Mucosa of descending colon (tissue), 3 donors: ENCODE data around the gene PSMD6. TPM values are rescaled to one million over a fixed set of nuclear protein-coding genes. Genes with fewer than 3 reads are reported as not detected.

Source experiments
- ATAC-seq: fragments of 200-7000 bp; cut with Tn5 transposase; one replicate; pipeline ENCODE4 v1.9.1; 2020; ENCODE audit warnings: mild to moderate bottlenecking, moderate library complexity
- DNase-seq, 3 donors: peaks; one replicate each; pipeline ENCODE4 v3.0.0-alpha.2; 2020
- H3K36me3 ChIP-seq: fragments of 200-600 bp; one replicate; pipeline ENCODE4 v1.8.0; 2021; ENCODE audit warnings: low read depth, mild to moderate bottlenecking
- H3K4me1 ChIP-seq: fragments of 200-600 bp; one replicate; pipeline ENCODE4 v1.8.0; 2021; ENCODE audit warnings: low read depth, mild to moderate bottlenecking
- H3K4me3 ChIP-seq: fragments of 200-600 bp; one replicate; pipeline ENCODE4 v1.8.0; 2021; ENCODE audit warnings: mild to moderate bottlenecking
- H3K9me3 ChIP-seq: fragments of 200-600 bp; one replicate; pipeline ENCODE4 v1.8.0; 2021; ENCODE audit warnings: mild to moderate bottlenecking
- CTCF ChIP-seq: fragments of 200-600 bp; IDR thresholded peaks from one replicate; pipeline ENCODE4 v1.8.0; 2022; ENCODE audit warnings: antibody characterized with exemption, mild to moderate bottlenecking
- intact Hi-C, 2 donors: fragments of 100-400 bp; cut with DNase I in 1 of 2; cut with micrococcal nuclease in 1 of 2; formaldehyde crosslinking; loops; one replicate each; pipeline versions ENCODE4 v1.11.0 to v1.11.1; 2022; cut with DNase I, micrococcal nuclease
- total RNA-seq, 3 donors: library from RNA; stranded (reverse); fragmentation: NEBNext Ultra II Directional in 2 of 3; extraction: Animal tissue kit (Norgen Biotek cat#: 25700) in 2 of 3; gene quantifications; one replicate each; pipeline versions ENCODE4 v1.2.1 to v1.2.4, GENCODE V29; 2021 to 2023
- donor health status: DM: no; HTN: no; CAD: no; lungs with moderate emphysema.
- donor health status: DM: no; HTN: no; CAD: no.
- donor health status: DM: no; HTN: yes; CAD: no.

The PSMD6 gene
- total RNA-seq, 3 donors from 2014 or later = 39.1 to 61.8 (median 57.5) TPM

- no peak overlapping the region for H3K4me3 ChIP-seq
- TF ChIP-seq CTCF = no peak
- DNase-seq = no peak
- no peaks in the 10 kb centered on the region for H3K9me3 ChIP-seq
- intact Hi-C loops = no loop called here
- H3K4me1 ChIP-seq = peaks cover 2% of the 10 kb centered on the region
- no peak for ATAC-seq
- H3K36me3 ChIP-seq = no peaks in the 10 kb centered on the region
Measured at GRCh38 chr3:64049832-64050231, 26.5 kb upstream of the PSMD6 start.

GRCh38 chr3:64049136-64049535 lies 25.8 kb upstream of the PSMD6 start:
- H3K4me3 ChIP-seq = no peak overlapping the region
- no peak for ATAC-seq
- intact Hi-C loops = no loop called here
- no peaks in the 10 kb centered on the region for H3K4me1 ChIP-seq
- no peaks in the 10 kb centered on the region for H3K9me3 ChIP-seq
- no peak for DNase-seq
- H3K36me3 ChIP-seq = no peaks in the 10 kb centered on the region
- no peak for TF ChIP-seq CTCF

GRCh38 chr3:64048631-64049061 lies 25.4 kb upstream of the PSMD6 start:
- Histone ChIP-seq H3K36me3 (no peaks in the 10 kb centered on the region), H3K4me1 (no peaks in the 10 kb centered on the region), H3K9me3 (no peaks in the 10 kb centered on the region), H3K4me3 (no peak overlapping the region)
- no peak for ATAC-seq
- no peak for DNase-seq
- TF ChIP-seq CTCF = no peak
- intact Hi-C loops = no loop called here

- no peaks in the 10 kb centered on the region for H3K36me3 ChIP-seq
- H3K4me3 ChIP-seq = no peak overlapping the region
- intact Hi-C loops = no loop called here
- no peaks in the 10 kb centered on the region for H3K4me1 ChIP-seq
- no peaks in the 10 kb centered on the region for H3K9me3 ChIP-seq
- ATAC-seq (no peak), DNase-seq (no peak)
- TF ChIP-seq CTCF = no peak
Measured at GRCh38 chr3:64047787-64048186, 24.5 kb upstream of the PSMD6 start.

GRCh38 chr3:64046996-64047594 lies 23.8 kb upstream of the PSMD6 start:
- H3K9me3 ChIP-seq = no peaks in the 10 kb centered on the region
- intact Hi-C loops = no loop called here
- DNase-seq (no peak), ATAC-seq (no peak)
- H3K4me3 ChIP-seq = no peak overlapping the region
- no peaks in the 10 kb centered on the region for H3K36me3 ChIP-seq
- TF ChIP-seq CTCF = no peak
- H3K4me1 ChIP-seq = no peaks in the 10 kb centered on the region

GRCh38 chr3:64046592-64046991 lies 23.3 kb upstream of the PSMD6 start:
- ATAC-seq (no peak), DNase-seq (no peak)
- intact Hi-C loops = no loop called here
- no peaks in the 10 kb centered on the region for H3K9me3 ChIP-seq
- H3K36me3 ChIP-seq = no peaks in the 10 kb centered on the region
- no peaks in the 10 kb centered on the region for H3K4me1 ChIP-seq
- TF ChIP-seq CTCF = no peak
- no peak overlapping the region for H3K4me3 ChIP-seq
